ENCODE data around the gene MPV17. TPM values are rescaled to one million over a fixed set of nuclear protein-coding genes. Genes with fewer than 3 reads are reported as not detected.
A peak's percentile ranks its signal among the peaks of the same experiment; 100 is the strongest.

The MPV17 gene
- total RNA-seq, 1 donor from 2014 or later = 64.3 TPM

GRCh38 chr2:27263287-27264252, 59.3 kb downstream of the MPV17 start:
- DNase-seq = no peak

- DNase-seq = peak; percentile 55
Measured at GRCh38 chr2:27262379-27263286, 60.3 kb downstream of the MPV17 start, which contains the start of gene SLC30A3. Gene SLC30A3, minus strand, starts transcription at chr2:27263047. Its CDS starts 141 bp downstream, at chr2:27262906.

GRCh38 chr2:27261926-27262298, 61.0 kb downstream of the MPV17 start:
- DNase-seq = no peak

- no peak for DNase-seq
Measured at GRCh38 chr2:27261241-27261925, 61.5 kb downstream of the MPV17 start.

Other genes starting within 250 kb of the MPV17 start
- gene EMILIN1, start 244.5 kb downstream of the MPV17 start, total RNA-seq = 33.7 and 41.9 TPM in 2 replicates
- 4.8 and 5.5 TPM in 2 replicates for gene KHK, start 236.3 kb downstream of the MPV17 start, total RNA-seq
- 4.8 TPM in 2 replicates for gene CGREF1, start 204.0 kb downstream of the MPV17 start, total RNA-seq
- not detected in 2 replicates for gene ABHD1, start 199.3 kb downstream of the MPV17 start, total RNA-seq
- 46.4 and 46.8 TPM in 2 replicates for gene PREB, start 188.5 kb downstream of the MPV17 start, total RNA-seq
- not detected in 2 replicates for gene PRR30, start 183.7 kb downstream of the MPV17 start, total RNA-seq
- gene TCF23, start 174.1 kb downstream of the MPV17 start, total RNA-seq = not detected in 2 replicates
- 111 and 181 TPM in 2 replicates for gene ATRAID, start 111.1 kb downstream of the MPV17 start, total RNA-seq
- 52.8 and 58.4 TPM in 2 replicates for gene SLC5A6, start 110.8 kb downstream of the MPV17 start, total RNA-seq
- 33.5 and 69.8 TPM in 2 replicates for gene CAD, start 105.7 kb downstream of the MPV17 start, total RNA-seq
- gene SLC30A3, start 60.0 kb downstream of the MPV17 start, total RNA-seq = 17.9 and 25.8 TPM in 2 replicates
- gene DNAJC5G, start 47.7 kb downstream of the MPV17 start, total RNA-seq = 0.93 and 2.7 TPM in 2 replicates
- gene TRIM54, start 40.7 kb downstream of the MPV17 start, total RNA-seq = 0.74 and 1.2 TPM in 2 replicates
- 0.37 and 1.0 TPM in 2 replicates for gene UCN, start 14.7 kb downstream of the MPV17 start, total RNA-seq
- gene GTF3C2, start 33.7 kb upstream of the MPV17 start, total RNA-seq = 26.7 and 37.4 TPM in 2 replicates
- gene EIF2B4, start 47.2 kb upstream of the MPV17 start, total RNA-seq = 27.1 and 29.3 TPM in 2 replicates
- 143 and 158 TPM in 2 replicates for gene SNX17, start 47.5 kb upstream of the MPV17 start, total RNA-seq
- gene ZNF513, start 57.6 kb upstream of the MPV17 start, total RNA-seq = 8.0 and 9.3 TPM in 2 replicates
- gene PPM1G, start 86.5 kb upstream of the MPV17 start, total RNA-seq = 109 and 164 TPM in 2 replicates
- gene NRBP1, start 105.5 kb upstream of the MPV17 start, total RNA-seq = 122 and 132 TPM in 2 replicates
- 0.47 and 0.51 TPM in 2 replicates for gene KRTCAP3, start 119.3 kb upstream of the MPV17 start, total RNA-seq
- gene IFT172, start 166.6 kb upstream of the MPV17 start, total RNA-seq = 13.9 and 17.2 TPM in 2 replicates
- 14.5 and 17.9 TPM in 2 replicates for gene FNDC4, start 172.1 kb upstream of the MPV17 start, total RNA-seq
- 0.05 and 0.85 TPM in 2 replicates for gene GCKR, start 173.7 kb upstream of the MPV17 start, total RNA-seq

Measured in dermis blood vessel endothelial cell (primary cell).